ENCODE data around the gene GOLT1B. TPM values are rescaled to one million over a fixed set of nuclear protein-coding genes. Genes with fewer than 3 reads are reported as not detected.

Gene GOLT1B
- polyA plus RNA-seq, 3 donors: 13.2 to 16.0 (median 15.2) TPM

GRCh38 chr12:21509768-21510167 lies 8.2 kb downstream of the GOLT1B start:
- 43 to 48% (median 46%) methylated on average over 2 of the region's 2 CpGs for WGBS, 3 donors
- no peak overlapping the region for H3K27ac ChIP-seq (ENCODE audit: low read depth, low read length)

GRCh38 chr12:21516281-21516680 lies 14.7 kb downstream of the GOLT1B start:
- H3K27ac ChIP-seq (ENCODE audit: low read depth, low read length): no peak overlapping the region
- 95 to 96% (median 96%) methylated on average over 2 of the region's 2 CpGs for WGBS, 3 donors

GRCh38 chr12:21518451-21518850 lies 16.9 kb downstream of the GOLT1B start:
- 93 to 96% (median 94%) methylated on average over 3 of the region's 3 CpGs for WGBS, 3 donors
- no peak overlapping the region for H3K27ac ChIP-seq (ENCODE audit: low read depth, low read length)

- no peak overlapping the region for H3K27ac ChIP-seq (ENCODE audit: low read depth, low read length)
- 34 to 71% (median 55%) methylated on average over 1 of the region's 1 CpG for WGBS, 3 donors
These were observed 20.0 kb downstream of the GOLT1B start for GRCh38 chr12:21521541-21521940.

GRCh38 chr12:21523148-21523547 lies 21.6 kb downstream of the GOLT1B start:
- no peak overlapping the region for H3K27ac ChIP-seq (ENCODE audit: low read depth, low read length)

GRCh38 chr12:21526053-21526452 lies 24.5 kb downstream of the GOLT1B start, which contains the start of gene SPX:
TSS of gene SPX (plus strand) at chr12:21526296. CDS start at chr12:21526473, 177 bp downstream.
- 62 to 85% (median 85%) methylated on average over 1 of the region's 1 CpG for WGBS, 3 donors
- H3K27ac ChIP-seq (ENCODE audit: low read depth, low read length): no peak within 1 kb of the TSS

- H3K27ac ChIP-seq (ENCODE audit: low read depth, low read length): no peak overlapping the region
- WGBS, 3 donors: 12 to 35% (median 28%) methylated on average over 12 of the region's 12 CpGs
These were observed 25.2 kb downstream of the GOLT1B start for GRCh38 chr12:21526721-21527345.

GRCh38 chr12:21527451-21528180 lies 26.0 kb downstream of the GOLT1B start:
- 0 to 1% (median 1%) methylated on average over 57 of the region's 57 CpGs for WGBS, 3 donors
- no peak overlapping the region for H3K27ac ChIP-seq (ENCODE audit: low read depth, low read length)

GRCh38 chr12:21528953-21529352 lies 27.4 kb downstream of the GOLT1B start:
- no peak overlapping the region for H3K27ac ChIP-seq (ENCODE audit: low read depth, low read length)
- WGBS, 3 donors: 31 to 81% (median 77%) methylated on average over 5 of the region's 5 CpGs

- no peak overlapping the region for H3K27ac ChIP-seq (ENCODE audit: low read depth, low read length)
- WGBS, 3 donors: 49 to 90% (median 89%) methylated on average over 2 of the region's 2 CpGs
These were observed 27.9 kb downstream of the GOLT1B start for GRCh38 chr12:21529456-21529855.

- WGBS, 3 donors: 89 to 91% (median 90%) methylated on average over 5 of the region's 5 CpGs
- H3K27ac ChIP-seq (ENCODE audit: low read depth, low read length): no peak overlapping the region
These were observed 36.6 kb downstream of the GOLT1B start for GRCh38 chr12:21538061-21538653.

- H3K27ac ChIP-seq (ENCODE audit: low read depth, low read length): no peak overlapping the region
These were observed 38.2 kb downstream of the GOLT1B start for GRCh38 chr12:21539797-21540196.

GRCh38 chr12:21541773-21542172 lies 40.2 kb downstream of the GOLT1B start:
- no peak overlapping the region for H3K27ac ChIP-seq (ENCODE audit: low read depth, low read length)
- 79 to 95% (median 94%) methylated on average over 6 of the region's 6 CpGs for WGBS, 3 donors

- H3K27ac ChIP-seq (ENCODE audit: low read depth, low read length): no peak overlapping the region
- WGBS, 3 donors: 33 to 68% (median 42%) methylated on average over 5 of the region's 5 CpGs
These were observed 40.8 kb downstream of the GOLT1B start for GRCh38 chr12:21542403-21542802.

- no peak overlapping the region for H3K27ac ChIP-seq (ENCODE audit: low read depth, low read length)
These were observed 41.6 kb downstream of the GOLT1B start for GRCh38 chr12:21543151-21543550.

- WGBS, 3 donors: 66 to 92% (median 89%) methylated on average over 2 of the region's 2 CpGs
- no peak overlapping the region for H3K27ac ChIP-seq (ENCODE audit: low read depth, low read length)
These were observed 44.0 kb downstream of the GOLT1B start for GRCh38 chr12:21545557-21545956.

GRCh38 chr12:21546716-21547115 lies 45.1 kb downstream of the GOLT1B start:
- H3K27ac ChIP-seq (ENCODE audit: low read depth, low read length): no peak overlapping the region
- WGBS, 3 donors: 0 to 28% (median 0%) methylated on average over 1 of the region's 1 CpG

GRCh38 chr12:21547437-21547836 lies 45.8 kb downstream of the GOLT1B start:
- 64 to 76% (median 72%) methylated on average over 1 of the region's 1 CpG for WGBS, 3 donors
- no peak overlapping the region for H3K27ac ChIP-seq (ENCODE audit: low read depth, low read length)

- H3K27ac ChIP-seq (ENCODE audit: low read depth, low read length): no peak overlapping the region
- 38 to 46% (median 45%) methylated on average over 4 of the region's 4 CpGs for WGBS, 3 donors
These were observed 50.4 kb downstream of the GOLT1B start for GRCh38 chr12:21551841-21552465.

Data from adipose tissue (tissue), 3 donors.